Smooth muscle cell (in vitro differentiated cells): Measurements from ENCODE around the gene USP7. TPM values are rescaled to one million over a fixed set of nuclear protein-coding genes. Genes with fewer than 3 reads are reported as not detected.

Source experiments
- DNase-seq: peaks from one replicate; lab custom pipeline; 2025; ENCODE audit not compliant: unreplicated experiment; lab: John Stamatoyannopoulos, UW
- H2AFZ ChIP-seq: fragments of 200-600 bp; sonication (generic); 2 replicates; pipeline ENCODE4 v1.6.0; 2016; ENCODE audit warnings: antibody characterized with exemption, low read depth, mild to moderate bottlenecking
- H3F3A ChIP-seq: fragments of 200-600 bp; sonication (generic); 2 replicates; pipeline ENCODE4 v1.6.0; 2017; ENCODE audit warnings: antibody characterized with exemption, low read depth
- H3K27ac ChIP-seq: fragments of 200-600 bp; sonication (generic); 2 replicates; pipeline ENCODE4 v1.5.1; 2016; ENCODE audit warnings: low read depth, mild to moderate bottlenecking
- H3K27me3 ChIP-seq: fragments of 200-600 bp; sonication (generic); 2 replicates; pipeline ENCODE4 v1.6.1; 2016; ENCODE audit warnings: low read depth, mild to moderate bottlenecking
- H3K36me3 ChIP-seq: fragments of 200-600 bp; sonication (generic); 2 replicates; pipeline ENCODE4 v1.5.1; 2016; ENCODE audit warnings: low read depth
- H3K4me1 ChIP-seq: fragments of 200-600 bp; sonication (generic); 2 replicates; pipeline ENCODE4 v1.5.1; 2016; ENCODE audit warnings: low read depth
- H3K4me2 ChIP-seq: fragments of 200-600 bp; sonication (generic); 2 replicates; pipeline ENCODE4 v1.6.0; 2016; ENCODE audit warnings: mild to moderate bottlenecking
- H3K4me3 ChIP-seq: fragments of 200-600 bp; sonication (generic); 2 replicates; pipeline ENCODE4 v1.5.1; 2016; ENCODE audit warnings: mild to moderate bottlenecking
- H3K79me2 ChIP-seq: fragments of 200-600 bp; sonication (generic); 2 replicates; pipeline ENCODE4 v1.6.0; 2016; ENCODE audit warnings: low read depth, mild to moderate bottlenecking
- H3K9ac ChIP-seq: fragments of 200-600 bp; sonication (generic); 2 replicates; pipeline ENCODE4 v1.6.0; 2016; ENCODE audit warnings: low read depth
- H3K9me3 ChIP-seq: fragments of 200-600 bp; sonication (generic); replicated peaks from 2 replicates; pipeline ENCODE4 v1.5.1; 2016; ENCODE audit warnings: low read depth
- H4K20me1 ChIP-seq: fragments of 200-600 bp; sonication (generic); 2 replicates; pipeline ENCODE4 v1.6.0; 2016; ENCODE audit warnings: low read depth
- WGBS: methylation state at CpG from one replicate; pipeline ENCODE4 v1.1.7; 2016; ENCODE audit warnings: low lambda C conversion rate; 5-methylcytosine and 5-hydroxymethylcytosine counted together
- polyA plus RNA-seq: library from polyadenylated mRNA; unstranded; fragments of >200 nt; fragmentation: Nextera tagmentation; extraction: Ambion mirVana; gene quantifications from 2 replicates; pipeline ENCODE4 v1.2.1, GENCODE V29; 2016
- total RNA-seq: library from RNA; depleted of rRNA; stranded (reverse); fragments of >200 nt; gene quantifications from 2 replicates; pipeline ENCODE4 v1.2.3, GENCODE V29; 2014
- TF ChIP-seq, protein P1 (sequence below): fragments of 200-600 bp; sonication (generic); IDR thresholded peaks from 2 replicates; pipeline ENCODE4 v1.5.1; 2017; ENCODE audit warnings: borderline replicate concordance, mild to moderate bottlenecking, antibody characterized with exemption; ENCODE audit not compliant: insufficient read depth, poor library complexity, severe bottlenecking

USP7 gene
- total and polyA plus RNA-seq, 2 experiments from 2014 or later = 50.7 to 52.1 TPM

DNA sequence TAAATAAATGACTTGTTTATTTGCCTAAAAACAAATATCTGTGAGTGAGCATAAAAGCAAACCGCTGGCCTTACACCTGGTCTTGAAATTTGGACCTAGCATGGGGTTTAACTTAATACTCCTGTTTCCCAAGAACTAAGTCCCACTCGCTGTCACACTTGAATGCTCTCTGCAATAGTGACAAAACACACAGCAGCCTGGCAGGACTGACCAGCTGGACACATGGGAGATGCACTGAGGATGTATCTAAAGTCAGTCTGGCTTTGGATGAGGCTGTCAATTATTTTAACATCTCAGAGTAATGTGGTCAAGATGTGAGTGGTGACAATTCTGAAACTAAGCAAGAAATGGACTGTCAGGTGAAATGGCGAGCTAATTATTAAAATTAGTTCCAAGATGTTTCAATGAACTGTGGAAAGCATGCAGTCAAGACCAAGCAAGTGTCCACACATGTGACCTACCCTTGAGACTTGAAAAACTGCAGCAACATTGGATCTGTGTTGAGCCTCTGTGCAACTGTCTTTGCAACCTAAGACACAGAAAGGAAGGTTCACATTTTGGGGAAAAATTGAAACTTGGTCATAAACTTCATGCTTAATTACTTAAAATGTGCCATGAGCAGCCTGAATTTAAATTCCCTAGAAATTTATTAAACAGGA, 64.9 kb downstream of the USP7 start:
- Histone ChIP-seq H2AFZ (no peak overlapping the region), H3K4me2 (no peak overlapping the region), H3F3A (peaks cover 4% of the 10 kb centered on the region), H3K27me3 (no peaks in the 10 kb centered on the region), H3K36me3 (peaks cover 47% of the 10 kb centered on the region), H3K9me3 (no peaks in the 10 kb centered on the region), H3K79me2 (no peaks in the 10 kb centered on the region), H3K4me1 (no peaks in the 10 kb centered on the region), H3K27ac (no peak overlapping the region), H3K9ac (no peak overlapping the region), H4K20me1 (peaks cover 52% of the 10 kb centered on the region), H3K4me3 (no peak overlapping the region)
- TF ChIP-seq, protein P1, sequence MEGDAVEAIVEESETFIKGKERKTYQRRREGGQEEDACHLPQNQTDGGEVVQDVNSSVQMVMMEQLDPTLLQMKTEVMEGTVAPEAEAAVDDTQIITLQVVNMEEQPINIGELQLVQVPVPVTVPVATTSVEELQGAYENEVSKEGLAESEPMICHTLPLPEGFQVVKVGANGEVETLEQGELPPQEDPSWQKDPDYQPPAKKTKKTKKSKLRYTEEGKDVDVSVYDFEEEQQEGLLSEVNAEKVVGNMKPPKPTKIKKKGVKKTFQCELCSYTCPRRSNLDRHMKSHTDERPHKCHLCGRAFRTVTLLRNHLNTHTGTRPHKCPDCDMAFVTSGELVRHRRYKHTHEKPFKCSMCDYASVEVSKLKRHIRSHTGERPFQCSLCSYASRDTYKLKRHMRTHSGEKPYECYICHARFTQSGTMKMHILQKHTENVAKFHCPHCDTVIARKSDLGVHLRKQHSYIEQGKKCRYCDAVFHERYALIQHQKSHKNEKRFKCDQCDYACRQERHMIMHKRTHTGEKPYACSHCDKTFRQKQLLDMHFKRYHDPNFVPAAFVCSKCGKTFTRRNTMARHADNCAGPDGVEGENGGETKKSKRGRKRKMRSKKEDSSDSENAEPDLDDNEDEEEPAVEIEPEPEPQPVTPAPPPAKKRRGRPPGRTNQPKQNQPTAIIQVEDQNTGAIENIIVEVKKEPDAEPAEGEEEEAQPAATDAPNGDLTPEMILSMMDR = no peak
- WGBS = 95% methylated on average over 3 of the region's 3 CpGs
- no peak for DNase-seq

DNA sequence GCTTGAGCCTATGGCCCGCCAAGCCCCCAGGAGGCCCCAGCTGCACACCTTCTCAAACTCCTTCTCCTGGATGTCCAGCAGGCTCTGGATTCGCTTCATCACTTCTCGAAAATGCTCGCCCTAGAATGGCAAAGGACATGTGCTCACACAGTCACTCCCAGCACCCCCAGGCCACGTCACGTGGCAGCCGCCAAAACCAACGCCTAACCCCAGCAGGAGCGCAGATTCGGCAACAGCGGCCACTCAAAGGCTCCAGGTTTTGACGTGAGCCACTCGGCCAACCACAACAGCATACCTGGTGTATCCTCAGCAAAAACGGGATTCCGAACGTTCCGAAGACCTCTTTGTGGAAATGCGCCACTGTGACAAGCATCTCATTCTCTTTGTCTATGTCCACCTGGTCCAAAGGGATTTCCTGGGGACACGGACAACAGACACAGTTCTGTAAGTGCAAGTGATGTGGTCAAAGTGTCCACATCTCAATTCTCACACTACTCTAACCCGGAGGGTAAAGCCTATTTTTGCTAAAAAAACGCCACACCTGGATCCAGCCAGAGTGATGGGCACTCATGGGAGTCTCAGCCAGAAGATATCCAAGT, 68.9 kb downstream of the USP7 start:
- no peak for DNase-seq
- Histone ChIP-seq H3K4me3 (no peak overlapping the region), H3F3A (peaks cover 6% of the 10 kb centered on the region), H3K79me2 (peaks cover 3% of the 10 kb centered on the region), H3K27me3 (no peaks in the 10 kb centered on the region), H4K20me1 (peaks cover 78% of the 10 kb centered on the region), H3K36me3 (peaks cover 37% of the 10 kb centered on the region), H3K27ac (no peak overlapping the region), H2AFZ (no peak overlapping the region), H3K9me3 (no peaks in the 10 kb centered on the region), H3K9ac (no peak overlapping the region), H3K4me2 (no peak overlapping the region), H3K4me1 (no peaks in the 10 kb centered on the region)
- WGBS = 98% methylated on average over 21 of the region's 21 CpGs
- TF ChIP-seq, protein P1 = no peak

DNA sequence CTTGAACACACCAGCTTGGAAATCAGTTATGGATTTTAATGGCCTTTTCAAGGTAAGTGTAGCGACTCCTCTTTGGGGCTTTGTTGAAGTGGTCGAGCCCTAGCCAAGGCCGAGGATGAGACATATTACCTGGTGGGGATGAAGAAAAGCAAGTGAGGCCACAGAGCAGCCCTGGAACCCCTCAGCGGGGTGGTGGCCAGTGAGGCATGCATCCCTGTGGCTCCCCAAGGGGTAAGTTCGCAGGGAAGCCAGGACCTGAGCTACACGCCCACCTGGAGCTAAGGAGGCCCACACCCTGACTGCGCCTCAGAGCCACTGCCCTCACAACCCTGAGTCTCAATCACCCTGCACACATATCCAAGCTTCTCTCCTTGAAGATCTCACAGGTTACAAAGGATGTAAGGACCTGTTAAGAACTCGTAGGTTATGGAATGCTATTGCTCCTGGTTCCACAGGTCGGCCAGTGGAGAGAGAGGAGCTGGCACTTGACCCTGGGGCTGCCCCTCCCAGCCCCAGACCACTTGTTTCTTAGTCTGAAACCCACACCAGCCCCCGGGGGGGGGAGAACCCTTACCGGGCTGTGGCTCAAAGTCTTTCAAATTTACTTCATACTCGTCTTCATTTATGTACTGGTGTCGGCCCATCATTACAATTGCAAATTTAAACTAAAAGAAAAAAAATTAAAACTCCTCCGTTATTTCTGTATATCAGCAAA, 69.6 kb downstream of the USP7 start:
- no peaks in the 10 kb centered on the region for H3K9me3 ChIP-seq
- H3K4me3 ChIP-seq = no peak overlapping the region
- no peak overlapping the region for H2AFZ ChIP-seq
- no peaks in the 10 kb centered on the region for H3K27me3 ChIP-seq
- 91% methylated on average over 14 of the region's 14 CpGs for WGBS
- no peak overlapping the region for H3K9ac ChIP-seq
- H3K4me1 ChIP-seq = no peaks in the 10 kb centered on the region
- TF ChIP-seq, protein P1 = no peak
- peaks cover 37% of the 10 kb centered on the region for H3K36me3 ChIP-seq
- H3K4me2 ChIP-seq = no peak overlapping the region
- H4K20me1 ChIP-seq = peaks cover 80% of the 10 kb centered on the region
- DNase-seq = no peak
- H3K27ac ChIP-seq = no peak overlapping the region
- H3F3A ChIP-seq = peaks cover 6% of the 10 kb centered on the region
- peaks cover 3% of the 10 kb centered on the region for H3K79me2 ChIP-seq
